Mononuclear cell (primary cell): ENCODE data around the gene USB1. TPM values are rescaled to one million over a fixed set of nuclear protein-coding genes. Genes with fewer than 3 reads are reported as not detected.
A peak's percentile ranks its signal among the peaks of the same experiment; 100 is the strongest.

Experiments
- H3K27me3 ChIP-seq: 2 replicates; pipeline ENCODE4 v1.6.0; 2011; ENCODE audit warnings: low read length, control low read depth; ENCODE audit not compliant: insufficient read depth
- H3K4me1 ChIP-seq: 2 replicates; pipeline ENCODE4 v1.5.1; 2011; ENCODE audit warnings: mild to moderate bottlenecking, low read length, control low read depth; ENCODE audit not compliant: insufficient read depth
- H3K4me3 ChIP-seq: 2 replicates; pipeline ENCODE4 v1.5.1; 2011; ENCODE audit warnings: mild to moderate bottlenecking, low read length, moderate library complexity
- H3K9me3 ChIP-seq: 2 replicates; pipeline ENCODE4 v1.5.1; 2011; ENCODE audit warnings: low read depth, mild to moderate bottlenecking, control low read depth, low read length
- total RNA-seq: library from RNA; depleted of rRNA; stranded (reverse); fragments of >200 nt; gene quantifications from one replicate; pipeline ENCODE4 v1.2.3, GENCODE V29; 2012

The USB1 gene
- total RNA-seq, 1 donor, result 20.4 TPM

DNA sequence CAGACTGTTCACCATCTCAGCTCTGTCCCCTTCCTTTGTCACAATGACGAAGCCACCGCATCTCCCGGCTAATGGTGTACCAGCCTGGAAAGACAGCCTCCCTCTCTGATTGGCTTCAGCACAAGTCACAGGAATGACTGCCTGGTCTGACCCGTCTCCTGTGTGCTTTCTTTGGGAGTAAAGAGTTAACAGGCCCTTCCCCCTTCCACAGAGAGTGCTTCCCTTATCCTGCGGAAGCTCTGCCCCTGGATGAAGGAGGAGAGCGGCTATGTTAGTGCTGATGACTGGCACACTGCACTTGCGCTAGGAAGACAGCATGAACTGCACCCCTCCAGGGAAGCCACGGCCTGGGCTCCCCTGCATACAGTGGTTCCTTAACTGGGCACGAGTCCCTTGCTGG lies 11.3 kb downstream of the USB1 start:
- H3K27me3 ChIP-seq, result no peaks in the 10 kb centered on the region
- H3K9me3 ChIP-seq, result no peaks in the 10 kb centered on the region
- no peaks in the 10 kb centered on the region for H3K4me1 ChIP-seq
- no peak overlapping the region for H3K4me3 ChIP-seq

DNA sequence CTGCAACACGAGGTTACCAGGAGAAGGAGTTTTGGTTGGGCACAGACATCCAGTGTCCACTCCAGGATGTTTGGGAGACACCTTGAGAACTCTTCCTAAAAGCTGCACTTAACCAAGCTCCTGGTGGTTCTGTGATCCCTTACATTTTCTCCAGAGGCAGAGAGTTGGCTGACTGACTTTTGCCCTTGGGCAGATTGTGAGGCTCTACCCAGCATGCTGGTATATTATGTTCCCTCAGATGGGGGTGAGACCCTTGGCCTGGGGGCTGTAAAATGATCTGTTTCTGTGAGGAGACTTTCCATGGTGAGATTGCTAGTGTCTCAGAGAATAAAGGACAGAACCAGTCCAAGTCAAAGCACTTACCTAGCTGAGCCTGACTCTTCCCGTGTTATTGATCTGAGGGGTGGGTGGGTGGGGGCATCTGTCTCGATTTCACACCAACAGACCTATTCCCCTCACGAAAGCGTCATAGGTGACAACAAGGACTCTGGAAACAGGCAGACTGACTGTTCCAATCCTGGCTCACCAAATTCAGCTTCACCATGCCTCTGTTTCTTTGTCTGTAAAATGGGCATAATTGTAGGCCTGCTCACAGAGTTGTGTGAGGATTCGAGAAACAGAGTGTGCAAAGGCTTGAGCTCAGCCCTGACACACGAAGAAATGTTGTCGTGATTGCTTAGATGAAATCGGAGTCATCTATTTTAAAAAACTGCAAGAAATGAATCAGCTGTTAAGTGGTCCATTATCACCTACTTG lies 12.2 kb downstream of the USB1 start:
- Histone ChIP-seq H3K27me3 (no peaks in the 10 kb centered on the region), H3K9me3 (no peaks in the 10 kb centered on the region), H3K4me1 (no peaks in the 10 kb centered on the region), H3K4me3 (no peak overlapping the region)

DNA sequence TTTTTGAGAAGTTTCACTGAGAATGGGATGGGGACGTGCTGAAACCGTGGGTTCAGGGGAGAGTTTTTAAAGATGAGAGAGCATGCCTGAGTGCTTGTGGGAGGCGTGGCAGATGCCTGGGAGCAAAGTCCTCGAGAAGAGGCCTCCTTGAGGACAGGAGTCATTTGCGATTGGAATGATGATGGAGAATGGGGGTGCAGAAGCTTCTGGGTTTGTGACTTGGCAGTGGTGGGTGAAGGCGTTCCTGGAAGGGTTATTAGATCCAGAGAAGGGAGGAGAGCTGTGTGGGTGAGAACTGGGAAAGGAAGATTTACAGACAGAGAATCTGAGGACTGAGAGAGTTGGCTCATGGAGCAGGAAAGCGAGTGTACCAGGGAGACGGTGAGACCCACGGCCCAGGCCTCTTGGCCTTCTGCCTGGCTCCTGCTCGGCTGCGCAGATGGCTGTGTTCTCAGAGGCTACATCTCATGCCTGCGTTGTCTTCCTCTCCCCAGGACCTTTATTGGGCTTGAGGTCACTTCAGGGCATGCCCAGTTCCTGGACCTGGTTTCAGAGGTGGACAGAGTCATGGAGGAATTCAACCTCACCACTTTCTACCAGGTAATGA lies 15.7 kb downstream of the USB1 start:
- H3K27me3 ChIP-seq, result no peaks in the 10 kb centered on the region
- peaks cover 10% of the 10 kb centered on the region for H3K4me1 ChIP-seq
- no peaks in the 10 kb centered on the region for H3K9me3 ChIP-seq
- H3K4me3 ChIP-seq, result no peak overlapping the region

DNA sequence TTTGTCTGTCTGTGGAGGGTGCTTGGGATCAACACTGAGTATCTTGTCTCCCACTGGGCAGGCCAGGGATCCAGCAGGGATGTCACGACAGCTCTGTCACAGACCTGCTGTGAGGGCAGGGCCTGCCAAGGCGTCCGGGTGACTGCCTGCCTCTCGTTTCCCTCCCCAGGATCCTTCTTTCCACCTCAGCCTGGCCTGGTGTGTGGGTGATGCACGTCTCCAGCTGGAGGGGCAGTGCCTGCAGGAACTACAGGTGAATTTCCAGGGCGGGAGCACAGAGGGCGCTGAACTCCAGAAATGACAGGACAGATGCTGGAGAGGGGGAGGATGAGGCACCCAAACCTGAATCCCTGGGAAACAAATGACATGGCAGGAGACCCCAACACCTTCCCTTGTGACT lies 17.6 kb downstream of the USB1 start:
- Histone ChIP-seq H3K9me3 (no peaks in the 10 kb centered on the region), H3K4me3 (no peak overlapping the region), H3K4me1 (peaks cover 10% of the 10 kb centered on the region), H3K27me3 (no peaks in the 10 kb centered on the region)

DNA sequence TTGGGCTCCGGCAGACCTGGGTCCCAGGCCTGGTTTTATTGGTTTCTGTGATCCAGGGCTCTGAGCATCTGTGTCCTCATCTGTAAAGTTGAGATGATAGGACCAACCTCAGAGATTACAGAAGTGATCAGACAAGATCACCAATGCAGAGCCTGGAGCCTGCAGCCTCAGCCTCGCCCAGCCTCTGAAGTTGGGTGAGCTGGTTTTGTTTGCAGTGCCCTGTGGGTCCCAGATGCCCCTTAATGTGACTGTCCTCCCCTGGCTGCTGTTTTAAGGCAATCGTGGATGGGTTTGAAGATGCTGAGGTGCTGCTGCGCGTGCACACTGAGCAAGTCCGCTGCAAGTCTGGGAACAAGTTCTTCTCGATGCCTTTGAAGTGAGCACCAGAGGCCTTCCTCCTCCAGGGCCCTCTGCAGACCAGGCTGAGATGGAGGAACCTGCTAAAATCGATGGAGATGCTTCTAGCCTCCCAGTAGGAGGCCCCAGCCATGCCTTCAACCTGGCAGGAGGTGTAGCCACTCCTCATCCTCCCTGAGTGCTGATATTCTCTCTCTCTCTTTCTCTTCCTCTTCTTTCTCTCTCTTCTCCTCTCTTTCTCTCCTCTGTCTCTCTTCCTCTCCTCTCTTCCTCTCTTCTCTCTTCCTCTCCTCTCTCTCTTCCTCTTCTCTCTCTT lies 18.8 kb downstream of the USB1 start:
- Histone ChIP-seq H3K27me3 (no peaks in the 10 kb centered on the region), H3K4me3 (no peak overlapping the region), H3K4me1 (peaks cover 18% of the 10 kb centered on the region), H3K9me3 (no peaks in the 10 kb centered on the region)

DNA sequence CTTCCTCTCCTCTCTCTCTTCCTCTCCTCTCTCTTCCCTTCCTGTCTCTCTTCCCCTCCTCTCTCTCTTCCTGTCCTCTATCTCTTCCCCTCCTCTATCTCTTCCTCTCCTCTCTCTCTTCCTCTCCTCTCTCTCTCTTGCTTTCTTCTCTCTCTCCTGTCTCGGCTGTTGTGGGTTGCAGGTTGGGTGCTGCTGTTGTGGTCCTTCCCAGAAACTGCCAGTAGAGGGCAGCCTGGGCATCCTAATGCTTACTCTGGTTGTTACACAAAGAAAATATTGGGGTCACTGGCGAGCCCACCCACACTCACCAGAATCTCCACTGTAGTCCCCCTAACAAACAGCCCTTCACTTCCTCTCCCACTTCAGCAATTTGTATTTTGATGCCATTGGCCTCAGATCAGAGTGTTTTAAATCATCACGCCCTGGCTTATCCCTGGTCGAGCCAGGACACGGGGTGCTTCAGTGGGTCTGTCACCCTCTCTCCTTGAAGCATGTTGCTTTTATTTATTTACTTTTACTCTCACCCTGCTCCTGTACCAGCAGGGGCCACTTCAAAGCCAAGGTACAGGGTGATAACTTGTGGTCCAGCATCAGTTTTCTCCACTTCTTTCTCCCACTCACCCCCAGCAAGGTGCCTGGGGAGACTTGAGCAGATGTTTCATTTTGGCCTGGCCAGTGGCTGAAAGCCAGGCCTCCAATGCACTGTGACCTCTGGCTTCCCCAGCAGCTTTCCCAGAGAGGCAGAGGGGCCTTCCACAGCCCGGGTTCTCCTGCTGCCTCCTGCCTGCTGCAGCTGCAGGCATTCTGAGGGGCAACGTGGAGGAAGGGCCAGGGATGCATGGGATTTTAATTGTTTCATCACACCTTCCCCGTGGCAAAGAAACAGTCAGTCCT lies 19.7 kb downstream of the USB1 start:
- Histone ChIP-seq H3K4me1 (peaks cover 24% of the 10 kb centered on the region), H3K4me3 (no peak overlapping the region), H3K27me3 (no peaks in the 10 kb centered on the region), H3K9me3 (no peaks in the 10 kb centered on the region)

DNA sequence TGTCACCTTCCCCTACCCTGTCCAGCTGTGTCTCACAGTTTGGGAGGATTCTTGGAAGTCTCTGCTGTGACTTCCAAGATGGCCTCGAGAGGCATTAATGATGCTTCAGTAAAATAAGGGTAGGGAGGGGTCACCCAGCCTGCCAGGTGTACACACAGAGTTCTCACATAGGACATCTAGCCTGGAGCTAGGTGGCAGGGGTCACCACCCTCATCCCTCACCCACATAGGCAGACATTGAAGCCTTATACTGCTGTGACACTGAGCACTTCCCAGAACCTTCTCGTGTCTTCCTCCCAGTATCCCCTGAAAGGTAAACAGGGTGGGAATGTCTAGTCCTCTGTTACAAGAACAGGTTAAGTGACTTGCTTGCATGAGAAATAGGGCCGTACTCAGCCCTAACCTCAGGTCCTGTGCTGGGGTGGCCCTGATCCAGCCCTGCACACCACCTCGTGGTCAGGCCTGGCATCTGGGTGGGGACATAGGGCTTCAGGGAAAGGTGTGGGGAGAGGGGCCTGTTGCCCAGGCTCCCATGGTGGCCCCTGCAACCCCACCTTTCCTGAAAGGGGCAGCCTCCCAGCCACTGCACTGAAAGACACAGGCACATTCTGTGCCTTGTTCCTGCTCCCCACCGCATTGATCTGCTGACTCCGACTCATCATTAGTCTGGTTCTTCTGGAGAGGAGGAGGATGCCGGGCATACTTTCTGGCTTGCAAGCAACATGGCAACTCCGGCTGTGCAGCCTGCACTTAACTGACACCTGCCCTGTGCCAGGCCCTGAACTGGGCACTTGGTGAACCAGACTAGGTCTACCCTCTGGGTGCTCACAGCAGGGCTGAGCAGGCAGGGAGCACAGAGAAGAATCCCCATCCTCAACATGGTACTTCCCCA lies 20.7 kb downstream of the USB1 start:
- H3K9me3 ChIP-seq, result no peaks in the 10 kb centered on the region
- peaks cover 7% of the 10 kb centered on the region for H3K27me3 ChIP-seq
- H3K4me3 ChIP-seq, result no peak overlapping the region
- H3K4me1 ChIP-seq, result peaks cover 34% of the 10 kb centered on the region

DNA sequence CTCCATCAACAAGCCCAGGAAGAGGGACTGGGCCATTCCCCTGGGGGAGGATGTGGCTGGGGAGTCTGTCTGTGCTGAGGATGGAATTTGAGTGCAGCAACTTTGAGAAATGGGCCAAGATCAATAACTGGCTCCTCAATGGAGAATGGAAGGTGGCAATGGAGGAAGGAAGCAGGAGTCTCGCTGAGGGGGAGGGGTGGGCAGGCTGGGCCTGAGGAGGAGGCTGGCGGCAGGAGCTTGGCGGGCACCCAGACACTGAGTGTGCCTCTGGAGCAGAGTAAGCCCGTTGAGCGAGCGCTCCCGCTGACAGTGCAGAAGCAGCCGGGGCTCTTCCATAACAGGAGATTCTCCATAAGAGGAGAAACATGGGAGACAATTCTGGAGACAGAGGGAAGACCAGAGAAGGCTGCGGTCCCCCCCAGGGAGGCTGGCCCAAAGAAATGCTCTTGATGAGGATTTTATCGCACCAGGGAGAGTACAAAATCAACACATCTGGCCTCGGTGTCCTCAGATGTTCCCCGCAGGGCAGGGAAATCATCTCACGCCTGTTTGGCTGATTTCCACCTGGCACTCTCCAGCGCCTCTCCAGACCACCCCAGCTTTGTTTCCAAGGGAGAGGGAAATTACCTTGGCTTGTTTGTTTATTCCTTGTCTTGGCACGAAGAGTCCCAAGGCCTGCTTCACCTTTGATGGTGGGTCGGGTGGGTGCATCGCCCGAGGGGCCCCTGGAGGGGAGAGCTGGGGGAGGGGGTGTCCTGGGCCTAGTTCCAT lies 21.6 kb downstream of the USB1 start:
- peaks cover 39% of the 10 kb centered on the region for H3K4me1 ChIP-seq
- H3K27me3 ChIP-seq, result peaks cover 12% of the 10 kb centered on the region
- no peaks in the 10 kb centered on the region for H3K9me3 ChIP-seq
- H3K4me3 ChIP-seq, result no peak overlapping the region

DNA sequence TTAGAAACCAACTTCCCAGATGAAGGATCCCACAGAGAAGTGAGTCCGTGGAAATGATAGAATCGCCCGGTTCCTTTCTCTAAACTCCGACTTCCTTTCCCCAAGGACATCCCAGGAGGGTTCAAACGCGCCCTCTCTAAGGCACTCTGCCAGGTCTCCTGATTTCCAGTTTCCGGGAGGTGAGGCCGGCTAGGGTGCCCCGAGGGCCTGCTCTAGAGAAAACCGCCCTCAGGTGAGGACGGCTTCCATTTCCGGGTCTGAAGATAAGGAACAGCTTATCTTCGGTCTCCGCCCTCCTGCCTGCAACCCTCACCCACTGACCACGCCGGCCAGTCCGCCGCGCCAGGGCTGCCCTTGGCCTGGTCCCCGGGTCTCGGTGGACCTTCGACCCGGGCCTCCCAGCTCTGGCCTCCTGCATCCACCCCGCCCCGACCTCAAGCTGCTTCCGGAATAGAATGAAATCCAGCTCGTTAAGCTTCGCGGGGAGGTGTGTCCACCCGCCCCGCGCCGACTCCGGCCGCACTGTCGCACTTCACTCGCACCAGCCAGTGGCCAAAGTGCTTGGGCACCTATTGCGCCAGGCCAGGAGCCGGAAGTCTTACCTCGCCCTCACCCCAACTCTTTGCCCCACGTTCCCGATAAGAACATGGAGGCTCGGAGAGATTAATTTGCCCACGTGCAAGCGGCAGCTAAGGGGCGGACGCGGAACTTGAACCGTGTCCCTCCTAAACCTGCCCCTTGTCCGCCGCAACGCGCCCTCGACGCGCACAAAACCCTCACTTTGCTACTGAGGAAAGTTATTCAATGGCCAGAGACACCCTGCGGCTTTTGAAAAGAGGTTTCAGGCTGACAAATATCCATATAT lies 23.5 kb downstream of the USB1 start:
- peaks cover 15% of the 10 kb centered on the region for H3K27me3 ChIP-seq
- H3K9me3 ChIP-seq, result no peaks in the 10 kb centered on the region
- peaks cover 39% of the 10 kb centered on the region for H3K4me1 ChIP-seq
- peak overlapping the region; percentile 45 for H3K4me3 ChIP-seq

DNA sequence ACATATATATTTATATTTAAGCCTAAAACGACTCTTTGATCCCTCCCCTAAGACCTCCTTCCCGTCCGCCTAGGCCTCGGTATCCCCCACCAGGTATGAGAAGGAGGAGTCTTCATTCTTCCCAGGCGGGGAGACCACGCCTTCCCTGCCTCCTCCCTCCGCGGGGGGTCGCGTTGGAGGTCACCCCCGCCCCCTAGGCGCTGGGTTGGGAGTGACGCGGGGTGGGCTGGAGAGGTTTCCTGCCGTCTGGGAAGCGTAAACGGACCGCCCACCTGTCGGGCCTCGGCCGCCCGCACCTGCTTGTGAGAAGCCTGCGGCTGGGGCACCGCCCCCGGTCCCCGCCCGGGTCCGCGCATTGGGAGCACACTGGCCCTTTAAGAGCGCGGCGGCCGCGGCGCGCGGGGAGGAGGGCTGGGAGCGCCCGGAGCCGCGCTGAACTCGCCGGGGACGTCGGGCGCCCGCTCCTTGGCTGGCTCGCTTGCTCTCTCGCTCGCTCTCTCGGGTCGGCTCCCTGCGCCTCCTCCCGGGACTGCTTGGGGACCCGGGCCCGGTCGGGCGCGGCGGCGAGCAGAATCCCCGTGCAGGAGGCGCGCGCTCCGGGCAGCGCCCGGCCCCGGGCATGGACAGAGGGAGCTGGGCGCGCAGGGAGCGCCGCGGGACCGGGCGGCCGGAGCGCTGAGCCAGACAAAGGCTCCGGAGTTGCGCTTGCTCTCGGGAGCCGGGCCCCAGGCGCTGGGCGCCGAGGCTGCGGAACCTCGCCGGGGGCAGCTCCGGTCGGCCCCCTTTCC lies 24.3 kb downstream of the USB1 start, which contains the start of gene MMP15:
TSS of gene MMP15 (plus strand) at position 404 of the 788 bp plus-strand sequence. CDS start 597 bp downstream, outside the sequence.
- H3K4me1 ChIP-seq, result peaks cover 30% of the 10 kb centered on the region
- no peaks in the 10 kb centered on the region for H3K9me3 ChIP-seq
- peak within 1 kb of the TSS; percentile 45 for H3K4me3 ChIP-seq
- H3K27me3 ChIP-seq, result peaks cover 15% of the 10 kb centered on the region

DNA sequence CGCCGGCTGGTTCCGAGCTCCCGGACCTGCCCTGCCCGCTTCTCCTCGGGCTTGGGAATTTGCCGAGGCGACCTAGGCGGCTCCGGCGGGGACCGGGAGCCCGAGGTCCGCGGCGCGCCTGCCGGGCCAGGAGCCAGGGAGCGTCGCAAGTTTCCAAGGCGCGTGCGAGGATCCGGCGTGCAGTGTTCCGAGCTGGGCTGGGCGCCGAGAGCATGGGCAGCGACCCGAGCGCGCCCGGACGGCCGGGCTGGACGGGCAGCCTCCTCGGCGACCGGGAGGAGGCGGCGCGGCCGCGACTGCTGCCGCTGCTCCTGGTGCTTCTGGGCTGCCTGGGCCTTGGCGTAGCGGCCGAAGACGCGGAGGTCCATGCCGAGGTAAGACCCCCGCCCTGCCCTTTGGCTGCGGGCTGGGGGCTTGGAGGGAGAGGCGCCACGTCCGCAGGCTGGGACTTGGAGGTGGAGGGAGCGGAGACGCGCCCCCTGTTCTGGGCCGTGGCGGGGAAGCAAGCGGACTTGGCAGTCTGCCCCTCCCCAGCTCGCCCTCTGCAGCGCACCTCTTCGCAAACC lies 25.0 kb downstream of the USB1 start:
- peaks cover 15% of the 10 kb centered on the region for H3K27me3 ChIP-seq
- H3K9me3 ChIP-seq, result no peaks in the 10 kb centered on the region
- peak overlapping the region; percentile 45 for H3K4me3 ChIP-seq
- peaks cover 29% of the 10 kb centered on the region for H3K4me1 ChIP-seq

DNA sequence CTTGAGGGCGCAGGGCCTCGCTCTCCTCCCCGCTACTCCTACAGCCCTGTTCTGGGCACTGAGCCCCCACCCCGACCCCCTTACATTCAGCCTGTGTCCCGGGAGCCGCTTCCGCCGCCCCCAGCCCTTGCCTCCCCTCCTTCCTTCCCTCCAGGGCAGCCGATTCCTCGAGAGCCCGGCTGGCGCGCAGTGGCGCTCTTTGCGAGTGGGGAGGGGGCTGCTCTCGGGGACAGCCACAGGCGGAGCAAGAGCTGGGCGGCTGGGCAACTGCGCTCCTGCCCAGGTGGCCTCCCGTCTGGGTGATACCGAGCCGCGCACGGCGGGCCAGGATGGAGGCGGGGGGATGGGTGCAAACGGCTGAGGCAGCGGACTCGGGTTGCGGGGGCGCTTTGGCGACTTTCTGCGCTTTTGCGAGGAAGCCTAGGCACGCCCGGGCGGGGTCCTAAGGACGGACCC lies 25.5 kb downstream of the USB1 start:
- Histone ChIP-seq H3K4me1 (peaks cover 29% of the 10 kb centered on the region), H3K9me3 (no peaks in the 10 kb centered on the region), H3K4me3 (no peak overlapping the region), H3K27me3 (peaks cover 15% of the 10 kb centered on the region)
